Measurements from ENCODE around the gene SMYD3.

SMYD3 gene

DNA sequence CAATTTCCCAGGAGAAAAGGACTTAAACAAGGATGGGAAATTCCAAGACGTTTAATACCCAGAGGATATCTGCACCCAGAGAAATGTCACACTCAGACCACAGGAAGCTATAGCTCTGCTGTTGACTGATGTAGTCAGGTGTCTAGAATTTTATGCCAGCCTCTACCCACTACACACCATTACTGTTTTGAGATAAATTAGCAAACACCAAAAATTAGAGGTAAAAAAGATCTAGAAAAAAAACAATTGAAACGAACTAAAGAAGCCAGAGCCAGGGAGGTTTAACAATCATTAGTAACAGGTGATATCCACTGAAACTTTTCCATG lies 519.9 kb downstream of the SMYD3 start:
- in situ Hi-C loops (cut with HindIII; ENCODE audit: low pct_ligation_motif_present, low sequenced_read_pairs): no loop called here
- Histone ChIP-seq H3K36me3 (replicated peaks) (no peaks in the 10 kb centered on the region), H3K27ac (peak overlapping the region; percentile 71), H3K4me3 (ENCODE audit: low read depth, low read length) (no peak overlapping the region), H3K27me3 (replicated peaks) (no peaks in the 10 kb centered on the region)
- no peak for DNase-seq
- no peak for TF ChIP-seq CTCF (IDR thresholded peaks at IDR 0.05; ENCODE audit: low read depth, low read length, missing control alignments)

DNA sequence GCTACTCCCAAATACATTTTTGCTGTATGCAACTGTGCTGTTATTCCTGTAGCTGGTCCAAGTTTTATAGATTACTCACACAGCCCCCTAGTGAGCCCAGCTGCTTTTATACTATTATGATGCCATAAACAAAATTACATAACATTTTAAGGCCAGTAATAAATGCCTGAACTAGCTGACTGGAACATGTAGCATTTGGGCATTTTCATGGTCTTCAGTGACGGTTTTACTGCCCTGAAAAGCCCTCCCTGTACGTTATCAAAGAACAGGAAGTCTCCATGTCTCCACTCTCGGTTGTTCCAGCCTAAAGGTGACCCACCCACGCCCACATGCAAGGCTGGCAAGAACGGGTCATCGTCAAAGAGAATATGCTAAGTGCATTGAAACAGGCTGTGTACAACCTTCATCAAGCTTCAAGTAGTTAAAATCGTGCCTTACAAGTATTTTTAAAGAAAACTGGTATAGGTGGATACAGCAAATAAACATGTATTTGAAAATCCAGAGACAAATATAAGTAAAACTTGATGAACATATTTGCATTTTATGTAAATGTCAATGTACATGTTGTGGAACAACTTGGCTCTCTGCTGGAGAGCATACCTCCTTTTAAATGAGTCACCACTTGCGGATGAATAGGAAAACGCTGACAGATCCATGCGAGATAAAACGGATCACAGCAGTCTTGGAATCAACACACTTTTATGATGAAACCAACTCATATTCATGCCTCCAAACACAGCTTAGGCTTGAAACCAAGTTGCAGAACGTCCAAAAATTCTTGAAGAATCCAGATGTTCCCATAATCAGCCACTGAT lies 520.5 kb downstream of the SMYD3 start:
- H3K27me3 ChIP-seq (replicated peaks): no peaks in the 10 kb centered on the region
- H3K36me3 ChIP-seq (replicated peaks): no peaks in the 10 kb centered on the region
- H3K27ac ChIP-seq: peak overlapping the region; percentile 71
- H3K4me3 ChIP-seq (ENCODE audit: low read depth, low read length): peak overlapping the region; percentile 16
- in situ Hi-C loops (cut with HindIII; ENCODE audit: low pct_ligation_motif_present, low sequenced_read_pairs): no loop called here
- peak; percentile 11 for TF ChIP-seq CTCF (IDR thresholded peaks at IDR 0.05; ENCODE audit: low read depth, low read length, missing control alignments)
- peak; percentile 86 for DNase-seq

- no peak for TF ChIP-seq CTCF (IDR thresholded peaks at IDR 0.05; ENCODE audit: low read depth, low read length, missing control alignments)
- no peaks in the 10 kb centered on the region for H3K36me3 ChIP-seq (replicated peaks)
- in situ Hi-C loops (cut with HindIII; ENCODE audit: low pct_ligation_motif_present, low sequenced_read_pairs): no loop called here
- H3K4me3 ChIP-seq (ENCODE audit: low read depth, low read length): no peak overlapping the region
- H3K27me3 ChIP-seq (replicated peaks): no peaks in the 10 kb centered on the region
- H3K27ac ChIP-seq: no peak overlapping the region
- DNase-seq: no peak
Measured at GRCh38 chr1:245984390-245985155, 522.5 kb downstream of the SMYD3 start.

DNA sequence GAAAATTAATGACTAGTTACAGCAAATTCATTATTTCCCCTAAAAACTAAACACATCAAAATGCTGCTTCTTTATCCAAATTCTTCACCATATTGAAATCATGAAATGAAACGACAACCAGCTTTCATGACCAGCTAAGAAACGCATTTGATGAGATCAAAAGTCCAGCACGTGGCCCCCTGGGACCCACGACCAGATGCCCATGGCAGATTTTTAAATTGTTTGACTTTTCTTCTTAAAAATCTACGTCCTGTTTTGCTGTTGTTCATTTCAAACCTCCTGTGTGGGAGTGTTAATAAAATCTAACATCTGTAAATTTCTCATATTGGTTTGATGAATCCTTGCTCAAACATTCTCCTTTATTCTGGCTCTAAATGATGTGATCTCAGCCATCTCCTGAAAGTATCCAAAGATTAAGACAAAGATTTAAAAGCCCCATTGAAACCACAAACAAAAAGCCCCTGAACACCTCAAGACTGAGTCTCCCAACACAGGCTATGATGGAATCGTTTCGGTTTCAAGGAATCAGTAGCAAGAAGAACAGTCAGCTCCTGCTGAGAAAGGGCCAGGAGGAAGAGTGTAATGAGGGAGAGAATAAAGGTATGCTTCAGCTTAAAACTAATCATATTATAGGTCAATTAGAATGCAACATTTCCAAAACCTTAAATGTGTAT lies 523.6 kb downstream of the SMYD3 start:
- H3K36me3 ChIP-seq (replicated peaks): no peaks in the 10 kb centered on the region
- in situ Hi-C loops (cut with HindIII; ENCODE audit: low pct_ligation_motif_present, low sequenced_read_pairs): no loop called here
- DNase-seq: no peak
- no peak overlapping the region for H3K27ac ChIP-seq
- H3K4me3 ChIP-seq (ENCODE audit: low read depth, low read length): no peak overlapping the region
- no peak for TF ChIP-seq CTCF (IDR thresholded peaks at IDR 0.05; ENCODE audit: low read depth, low read length, missing control alignments)
- H3K27me3 ChIP-seq (replicated peaks): no peaks in the 10 kb centered on the region

DNA sequence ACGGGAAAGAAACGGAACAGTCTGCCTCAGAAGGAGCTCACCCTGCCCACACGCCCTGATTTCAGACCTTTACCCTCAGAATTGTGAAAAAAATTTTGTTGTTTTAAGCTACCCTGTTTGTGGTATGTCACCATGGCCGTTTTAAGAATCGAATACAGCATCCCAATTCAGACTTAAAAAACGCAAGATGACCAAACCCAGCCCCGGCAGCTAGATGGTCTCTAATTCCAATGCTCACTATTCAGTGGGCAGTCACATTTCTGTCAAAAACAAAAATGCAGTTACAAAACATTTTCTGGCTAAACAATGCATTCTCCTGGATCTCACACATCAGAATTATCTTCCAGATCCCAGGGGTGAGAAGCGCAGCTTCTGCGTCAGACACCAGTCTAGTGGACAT lies 527.5 kb downstream of the SMYD3 start:
- in situ Hi-C loops (cut with HindIII; ENCODE audit: low pct_ligation_motif_present, low sequenced_read_pairs): no loop called here
- no peak for TF ChIP-seq CTCF (IDR thresholded peaks at IDR 0.05; ENCODE audit: low read depth, low read length, missing control alignments)
- DNase-seq: no peak

More for the DNA sequence above, 527.5 kb downstream of the SMYD3 start:
- Histone ChIP-seq H3K36me3 (replicated peaks) (no peaks in the 10 kb centered on the region), H3K4me3 (ENCODE audit: low read depth, low read length) (no peak overlapping the region), H3K27me3 (replicated peaks) (no peaks in the 10 kb centered on the region), H3K27ac (no peak overlapping the region)
